LHCN-M2 (cell line): Measurements from ENCODE around the gene VIT. TPM values are rescaled to one million over a fixed set of nuclear protein-coding genes. Genes with fewer than 3 reads are reported as not detected.
A peak's percentile ranks its signal among the peaks of the same experiment; 100 is the strongest.
"Not testable (repeated sequence)": the region's sequence is repeated elsewhere in the genome, so short reads cannot be mapped to it uniquely, and the experiment has no call there.

ENCODE experiments used
- DNase-seq: peaks from one replicate; pipeline ENCODE4 v3.0.0-alpha.2; 2012; ENCODE audit warnings: low read depth
- total RNA-seq: library from RNA; depleted of rRNA; stranded (reverse); fragments of >200 nt; gene quantifications from 2 replicates; pipeline ENCODE4 v1.2.3, GENCODE V29; 2014

Gene VIT
- total RNA-seq, 1 experiment from 2014 or later: 1.0 TPM

GRCh38 chr2:36677386-36677785, 19.1 kb upstream of the VIT start:
- no peak for DNase-seq

GRCh38 chr2:36677996-36678605, 18.4 kb upstream of the VIT start:
- DNase-seq: no peak

- DNase-seq: no peak
These were observed 17.7 kb upstream of the VIT start for GRCh38 chr2:36678856-36679255.

GRCh38 chr2:36680012-36680411, 16.5 kb upstream of the VIT start:
- no peak for DNase-seq

GRCh38 chr2:36682562-36682961, 13.9 kb upstream of the VIT start:
- DNase-seq: no peak

- no peak for DNase-seq
These were observed 13.5 kb upstream of the VIT start for GRCh38 chr2:36683002-36683401.

GRCh38 chr2:36688291-36688690, 8.2 kb upstream of the VIT start:
- DNase-seq: not testable (repeated sequence)

GRCh38 chr2:36689013-36689412, 7.5 kb upstream of the VIT start:
- not testable (repeated sequence) for DNase-seq

- DNase-seq: no peak
These were observed 4.4 kb upstream of the VIT start for GRCh38 chr2:36692121-36692520.

GRCh38 chr2:36693825-36694224, 2.7 kb upstream of the VIT start:
- no peak for DNase-seq

GRCh38 chr2:36695746-36696415, 626 bp upstream of the VIT start:
- DNase-seq: peak; percentile 68

GRCh38 chr2:36697424-36698066, 1.0 kb downstream of the VIT start:
- DNase-seq: no peak

- DNase-seq: no peak
These were observed 2.5 kb downstream of the VIT start for GRCh38 chr2:36698993-36699392.

- no peak for DNase-seq
These were observed 3.8 kb downstream of the VIT start for GRCh38 chr2:36700311-36700710.

GRCh38 chr2:36701391-36701795, 4.9 kb downstream of the VIT start:
- DNase-seq: no peak

- DNase-seq: no peak
These were observed 5.4 kb downstream of the VIT start for GRCh38 chr2:36701918-36702317.

- no peak for DNase-seq
These were observed 6.3 kb downstream of the VIT start for GRCh38 chr2:36702781-36703180.

- DNase-seq: no peak
These were observed 8.1 kb downstream of the VIT start for GRCh38 chr2:36704475-36705150.

GRCh38 chr2:36705326-36706020, 9.0 kb downstream of the VIT start:
- DNase-seq: no peak

- peak; percentile 30 for DNase-seq
These were observed 9.7 kb downstream of the VIT start for GRCh38 chr2:36706021-36706876.

GRCh38 chr2:36707050-36707449, 10.5 kb downstream of the VIT start:
- peak; percentile 64 for DNase-seq
